ENCODE data around the gene MRTFB.

The MRTFB gene

GRCh38 chr16:14063618-14064581 lies 7.2 kb upstream of the MRTFB start:
- no peak for FAIRE-seq

GRCh38 chr16:14069818-14070217 lies 1.3 kb upstream of the MRTFB start:
- FAIRE-seq, result no peak

GRCh38 chr16:14070555-14070876 lies 603 bp upstream of the MRTFB start:
- no peak for FAIRE-seq

GRCh38 chr16:14071576-14072271 lies 605 bp downstream of the MRTFB start:
- FAIRE-seq, result no peak

GRCh38 chr16:14072360-14072759 lies 1.2 kb downstream of the MRTFB start:
- FAIRE-seq, result no peak

- no peak for FAIRE-seq
Observed at GRCh38 chr16:14074544-14074943, 3.4 kb downstream of the MRTFB start.

GRCh38 chr16:14077918-14078317 lies 6.8 kb downstream of the MRTFB start:
- no peak for FAIRE-seq

- no peak for FAIRE-seq
Observed at GRCh38 chr16:14086477-14086876, 15.4 kb downstream of the MRTFB start.

GRCh38 chr16:14087181-14087580 lies 16.1 kb downstream of the MRTFB start:
- no peak for FAIRE-seq

- no peak for FAIRE-seq
Observed at GRCh38 chr16:14087590-14088154, 16.6 kb downstream of the MRTFB start.

GRCh38 chr16:14088155-14088753 lies 17.1 kb downstream of the MRTFB start:
- no peak for FAIRE-seq

- no peak for FAIRE-seq
Observed at GRCh38 chr16:14089283-14089823, 18.2 kb downstream of the MRTFB start.

- FAIRE-seq, result no peak
Observed at GRCh38 chr16:14092561-14092960, 21.4 kb downstream of the MRTFB start.

- FAIRE-seq, result no peak
Observed at GRCh38 chr16:14095883-14096551, 24.9 kb downstream of the MRTFB start.

- FAIRE-seq, result no peak
Observed at GRCh38 chr16:14097182-14097959, 26.3 kb downstream of the MRTFB start.

- no peak for FAIRE-seq
Observed at GRCh38 chr16:14098081-14098480, 27.0 kb downstream of the MRTFB start.

GRCh38 chr16:14100825-14101224 lies 29.7 kb downstream of the MRTFB start:
- no peak for FAIRE-seq

- FAIRE-seq, result no peak
Observed at GRCh38 chr16:14101415-14101814, 30.3 kb downstream of the MRTFB start.

- no peak for FAIRE-seq
Observed at GRCh38 chr16:14102925-14103720, 32.0 kb downstream of the MRTFB start.

GRCh38 chr16:14104066-14104465 lies 32.9 kb downstream of the MRTFB start:
- no peak for FAIRE-seq

Data from G401.6 (cell line).